ENCODE measurements around the gene SLC27A6.

Gene SLC27A6

DNA sequence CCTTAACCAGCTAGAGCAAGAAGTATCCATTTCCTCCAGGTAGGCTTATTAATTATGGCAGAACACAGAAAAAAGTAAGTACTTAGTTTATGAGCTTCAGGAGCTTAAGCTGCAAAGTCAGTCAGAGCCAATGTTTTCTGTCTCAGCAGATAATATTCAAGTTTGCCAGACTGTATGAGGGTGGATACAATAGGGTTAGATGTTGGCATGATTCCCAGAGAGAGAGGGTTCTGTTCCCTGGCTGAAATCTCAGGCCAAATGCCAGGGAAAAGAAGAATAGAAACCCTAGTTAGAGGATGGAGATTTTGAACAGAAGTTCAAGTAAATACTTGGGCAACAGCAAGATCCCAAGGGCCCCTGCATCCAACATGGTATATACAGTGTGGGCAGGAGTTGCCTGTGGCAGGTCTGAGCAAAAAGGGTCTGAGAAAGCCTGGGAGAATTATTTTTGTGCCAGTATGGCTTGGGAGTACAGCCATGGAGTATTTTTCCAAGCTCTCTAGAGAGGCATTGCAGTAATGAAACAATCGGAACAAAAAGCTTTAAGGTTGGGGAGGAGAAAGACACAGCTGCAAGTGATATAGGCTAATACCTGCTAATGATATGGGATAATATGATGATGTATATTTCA lies 98.3 kb downstream of the SLC27A6 start:
- no peak for DNase-seq (ENCODE audit: low read depth in 3 of 3)

DNA sequence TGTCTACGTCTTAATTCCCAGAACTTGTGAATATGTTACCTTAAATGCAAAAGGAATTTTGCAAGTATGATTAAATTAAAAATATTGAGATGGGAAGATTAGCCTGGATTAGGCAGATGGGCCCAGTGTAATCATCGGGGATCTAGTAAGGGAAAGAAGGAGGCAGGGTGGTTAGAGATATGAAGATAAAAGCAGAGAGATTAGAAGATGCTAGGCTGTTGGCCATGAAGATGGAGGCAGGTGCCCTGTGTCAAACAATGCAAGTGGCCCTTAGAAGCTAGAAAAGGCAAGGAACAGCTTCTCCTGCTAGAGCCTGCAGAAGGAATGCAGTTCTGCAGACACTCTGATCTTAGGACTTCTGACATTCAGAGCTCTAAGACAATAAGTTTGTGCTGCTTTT lies 100.4 kb downstream of the SLC27A6 start:
- DNase-seq (ENCODE audit: low read depth in 3 of 3), result no peak

- DNase-seq (ENCODE audit: low read depth in 3 of 3), result no peak
These were observed 102.5 kb downstream of the SLC27A6 start for GRCh38 chr5:129067745-129068144.

DNA sequence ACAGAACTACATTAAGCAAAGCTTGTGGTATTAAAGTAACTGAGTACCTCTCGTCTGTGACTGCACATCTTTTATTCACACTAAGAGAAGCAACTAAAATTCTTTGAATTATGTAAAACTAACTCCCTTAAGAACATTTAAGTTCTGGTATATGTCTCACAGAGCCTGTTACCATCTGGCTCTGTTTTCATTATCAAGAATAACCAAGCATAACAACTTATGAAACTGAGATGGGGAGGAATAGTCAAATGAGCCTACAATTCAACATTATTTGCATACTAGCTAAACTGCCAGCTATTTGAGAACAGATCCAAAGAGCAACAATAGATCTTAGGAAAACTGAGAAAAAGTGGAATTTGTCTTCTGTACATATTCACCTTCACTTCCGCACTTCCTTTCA lies 104.0 kb downstream of the SLC27A6 start:
- no peak for DNase-seq (ENCODE audit: low read depth in 3 of 3)

GRCh38 chr5:129073111-129073510 lies 107.8 kb downstream of the SLC27A6 start:
- DNase-seq (ENCODE audit: low read depth in 3 of 3), result no peak

- no peak for DNase-seq (ENCODE audit: low read depth in 3 of 3)
These were observed 109.6 kb downstream of the SLC27A6 start for GRCh38 chr5:129074903-129075302.

GRCh38 chr5:129077433-129078075 lies 112.3 kb downstream of the SLC27A6 start:
- DNase-seq (ENCODE audit: low read depth in 3 of 3), result no peak

DNA sequence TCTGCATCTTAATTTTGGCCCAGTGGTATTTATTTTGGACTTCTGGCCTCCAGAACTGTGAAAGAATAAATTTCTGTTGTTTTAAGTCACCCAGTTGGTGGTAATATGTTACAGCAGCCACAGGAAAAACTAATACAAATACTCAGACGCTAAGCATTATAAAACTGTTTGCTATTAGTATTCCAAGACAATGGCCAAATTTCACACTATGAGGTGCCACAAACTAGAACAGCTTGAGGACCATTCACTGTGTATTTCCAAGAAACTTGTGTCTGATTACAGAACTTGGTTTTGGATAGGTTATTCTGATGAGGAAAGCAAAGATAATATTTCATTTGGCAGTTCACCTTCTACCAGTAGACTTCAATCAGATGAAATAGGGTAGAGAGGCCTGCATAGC lies 113.0 kb downstream of the SLC27A6 start:
- DNase-seq (ENCODE audit: low read depth in 3 of 3), result no peak

DNA sequence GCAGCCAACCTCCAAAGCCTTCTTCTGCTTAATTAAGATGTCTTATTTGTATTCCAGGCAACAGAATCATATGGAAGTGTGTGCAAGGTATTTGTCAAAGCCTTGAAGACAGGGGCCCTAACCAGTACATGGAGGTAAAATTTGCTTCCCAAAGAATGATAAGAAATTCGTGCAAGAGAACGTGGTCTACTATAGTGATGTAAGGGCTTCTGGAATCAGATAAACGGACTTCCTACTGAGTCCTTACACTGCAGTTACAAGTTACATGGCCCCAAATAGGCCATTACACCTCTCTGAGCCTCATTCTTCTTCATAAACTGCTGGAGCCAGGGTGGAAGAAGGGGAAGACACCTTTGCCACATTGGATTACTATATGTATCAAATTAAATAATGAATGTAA lies 113.4 kb downstream of the SLC27A6 start:
- DNase-seq (ENCODE audit: low read depth in 3 of 3), result no peak

DNA sequence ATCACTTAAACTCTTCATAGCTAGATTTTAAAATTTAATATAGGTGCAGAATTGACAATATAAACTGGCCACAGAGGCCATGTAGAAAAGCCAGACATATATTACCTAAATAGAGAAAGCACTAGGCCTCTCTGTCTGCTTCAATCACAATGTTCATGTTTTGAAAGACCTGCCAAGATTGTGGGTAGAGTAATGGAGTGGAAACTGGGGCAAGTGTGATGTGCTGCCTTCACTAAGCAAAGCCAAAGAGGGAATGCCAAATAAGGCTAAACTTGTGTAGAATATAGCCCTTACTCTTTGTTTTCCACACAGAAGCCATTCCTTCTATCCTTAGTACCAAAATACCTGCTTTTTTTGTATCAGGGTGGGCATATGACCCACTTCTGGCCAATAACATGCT lies 114.2 kb downstream of the SLC27A6 start:
- DNase-seq (ENCODE audit: low read depth in 3 of 3), result no peak

DNA sequence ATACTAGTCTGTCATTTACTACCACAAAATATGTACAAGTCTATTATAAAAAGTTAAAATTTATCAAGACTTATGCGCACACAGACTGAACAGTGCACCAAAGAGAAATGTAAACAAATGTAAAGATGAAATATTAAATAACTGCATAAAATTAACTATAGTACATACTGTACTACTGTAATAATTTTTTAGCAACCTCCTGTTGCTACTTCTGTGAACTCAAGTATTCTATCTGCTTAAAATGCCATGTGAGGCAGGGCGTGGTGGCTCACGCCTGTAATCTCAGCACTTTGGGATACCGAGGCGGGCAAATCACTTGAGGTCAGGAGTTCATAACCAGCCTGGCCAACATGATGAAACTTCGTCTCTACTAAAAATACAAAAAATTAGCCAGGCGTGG lies 115.5 kb downstream of the SLC27A6 start:
- DNase-seq (ENCODE audit: low read depth in 3 of 3), result no peak

GRCh38 chr5:129082225-129083136 lies 117.2 kb downstream of the SLC27A6 start:
- no peak for DNase-seq (ENCODE audit: low read depth in 3 of 3)
